Endothelial cell of umbilical vein (primary cell): Measurements from ENCODE around the gene DDX39A. TPM values are rescaled to one million over a fixed set of nuclear protein-coding genes. Genes with fewer than 3 reads are reported as not detected.

Source experiments
- BruUV-seq: library from RNA; stranded (reverse); fragments of 400-500 nt; replicated peaks from 2 replicates; lab custom pipeline; 2021; lab: Mats Ljungman, UMichigan
- CTCF ChIA-PET: fragments of 300-600, 350-600 bp; sonication (Branson Sonifier 250); formaldehyde crosslinking; loops from one replicate; lab custom pipeline; 2021; ENCODE audit warnings: antibody characterized with exemption, inconsistent platforms; lab: Charles Lee
- POLR2A ChIA-PET: fragments of 300-600, 350-600 bp; sonication (Branson Sonifier 250); formaldehyde crosslinking; loops from one replicate; lab custom pipeline; 2021; ENCODE audit warnings: antibody characterized with exemption, inconsistent platforms; lab: Charles Lee
- DNase-seq: peaks from one replicate; pipeline ENCODE4 v3.0.0-alpha.2; 2011; ENCODE audit warnings: low read depth, low spot score
- FAIRE-seq: peaks from 2 replicates; lab custom pipeline; 2011; peaks lifted over from hg19 to GRCh38; lab: Jason Lieb, UNC
- H2AFZ ChIP-seq: 2 replicates; pipeline ENCODE4 v1.6.0; 2012; ENCODE audit warnings: low read depth, low read length, control low read depth, inconsistent platforms
- H3K27ac ChIP-seq: 2 replicates; pipeline ENCODE4 v1.5.1; 2011; ENCODE audit warnings: low read depth, mild to moderate bottlenecking, control low read depth, low read length, moderate library complexity; ENCODE audit not compliant: insufficient read depth
- H3K27me3 ChIP-seq, 2 experiments: 2 replicates each; pipeline versions ENCODE4 v1.6.0 to v1.6.1; 2011; ENCODE audit warnings: low read length in 2 of 2, mixed read lengths in 1 of 2; ENCODE audit not compliant: control insufficient read depth in 2 of 2, insufficient read depth in 2 of 2
- H3K36me3 ChIP-seq, 2 experiments: 2 replicates in 1 of 2; 3 replicates in 1 of 2; pipeline ENCODE4 v1.5.1; 2011; ENCODE audit warnings: low read length in 2 of 2, mild to moderate bottlenecking in 1 of 2, moderate library complexity in 1 of 2; ENCODE audit not compliant: control insufficient read depth in 2 of 2, insufficient read depth in 2 of 2; ENCODE audit errors: extremely low read depth in 1 of 2
- H3K4me1 ChIP-seq: 3 replicates; pipeline ENCODE4 v1.5.1; 2011; ENCODE audit warnings: mild to moderate bottlenecking, low read length; ENCODE audit not compliant: control insufficient read depth, insufficient read depth; ENCODE audit errors: extremely low read depth
- H3K4me2 ChIP-seq: 2 replicates; pipeline ENCODE4 v1.6.1; 2011; ENCODE audit warnings: low read length, control low read depth, mixed read lengths; ENCODE audit not compliant: insufficient read depth
- H3K4me3 ChIP-seq, 3 experiments: fragments of 200-600 bp in 1 of 3; sonication (generic), shearing (Covaris generic) in 1 of 3; replicated peaks in 1 of 3; 2 replicates each; pipeline ENCODE4 v1.5.1; 2011 to 2016; ENCODE audit warnings: control low read depth in 3 of 3, low read length in 3 of 3, mild to moderate bottlenecking in 2 of 3, inconsistent platforms in 1 of 3, low read depth in 1 of 3, moderate library complexity in 1 of 3; ENCODE audit not compliant: insufficient read depth in 1 of 3
- H3K79me2 ChIP-seq: 2 replicates; pipeline ENCODE4 v1.6.0; 2012; ENCODE audit warnings: low read length, inconsistent platforms; ENCODE audit not compliant: control insufficient read depth, insufficient read depth
- H3K9ac ChIP-seq: replicated peaks from 2 replicates; pipeline ENCODE3; 2011; ENCODE audit warnings: low read length, control low read depth; ENCODE audit not compliant: insufficient read depth; ENCODE audit errors: extremely low read depth
- H3K9me1 ChIP-seq: replicated peaks from 3 replicates; pipeline ENCODE4 v1.6.0; 2011; ENCODE audit warnings: mild to moderate bottlenecking, low read length; ENCODE audit not compliant: control insufficient read depth, insufficient read depth; ENCODE audit errors: extremely low read depth
- H3K9me3 ChIP-seq: replicated peaks from 2 replicates; pipeline ENCODE4 v1.5.1; 2012; ENCODE audit warnings: low read length, inconsistent platforms; ENCODE audit not compliant: control insufficient read depth, insufficient read depth
- H4K20me1 ChIP-seq: replicated peaks from 2 replicates; pipeline ENCODE3; 2011; ENCODE audit warnings: mild to moderate bottlenecking, low read length; ENCODE audit not compliant: control insufficient read depth, insufficient read depth; ENCODE audit errors: extremely low read depth
- EZH2 ChIP-seq: IDR thresholded peaks from 2 replicates; pipeline ENCODE4 v1.6.1; 2012; ENCODE audit warnings: borderline replicate concordance, low read depth, mild to moderate bottlenecking, moderate library complexity, low read length, inconsistent platforms; ENCODE audit not compliant: severe bottlenecking
- FOS ChIP-seq: IDR thresholded peaks from 2 replicates; pipeline ENCODE4 v1.6.1; 2011; ENCODE audit warnings: mild to moderate bottlenecking, low read length, moderate library complexity, borderline replicate concordance; ENCODE audit not compliant: insufficient read depth
- GATA2 ChIP-seq: IDR thresholded peaks from 2 replicates; pipeline ENCODE4 v1.7.0; 2011; ENCODE audit warnings: low read depth, mild to moderate bottlenecking, moderate library complexity, mixed read lengths, low read length; ENCODE audit not compliant: insufficient read length, insufficient read depth
- JUN ChIP-seq: IDR thresholded peaks from 2 replicates; pipeline ENCODE4 v1.6.1; 2011; ENCODE audit warnings: borderline replicate concordance, low read depth; ENCODE audit not compliant: insufficient read length, insufficient read depth
- MYC ChIP-seq: IDR thresholded peaks from one replicate; pipeline ENCODE4 v1.6.1; 2011; ENCODE audit warnings: mild to moderate bottlenecking, low read depth, low read length
- POLR2A ChIP-seq: IDR thresholded peaks from 2 replicates; pipeline ENCODE4 v1.6.1; 2012; ENCODE audit warnings: low read depth, mild to moderate bottlenecking, control low read depth, low read length
- POLR2AphosphoS5 ChIP-seq: IDR thresholded peaks from 2 replicates; pipeline ENCODE4 v1.6.1; 2012; ENCODE audit warnings: low read depth, mild to moderate bottlenecking, control low read depth, low read length, moderate library complexity; ENCODE audit not compliant: insufficient read depth
- dilution Hi-C: fragments of 300-500 bp; cut with MboI; formaldehyde crosslinking; loops from one replicate; pipeline ENCODE4 v1.15.0; 2019; ENCODE audit warnings: low sequenced_read_pairs; ENCODE audit not compliant: extremely low pct_ligation_motif_present
- intact Hi-C: fragments of 100-400 bp; cut with micrococcal nuclease; formaldehyde crosslinking; loops from one replicate; pipeline ENCODE4 v1.10.0; 2022
- polyA plus RNA-seq, 4 experiments: library from polyadenylated mRNA; depleted of rRNA in 3 of 4; stranded (reverse) in 3 of 4; unstranded in 1 of 4; fragments of >200 nt; gene quantifications; 2 replicates each; pipeline versions ENCODE4 v1.2.1 to v1.2.3, GENCODE V29; 2011 to 2012; ENCODE audit warnings: missing spikeins in 1 of 4
- total RNA-seq: library from RNA; stranded (reverse); gene quantifications from 2 replicates; pipeline ENCODE4 v1.2.3, GENCODE V29; 2021
- TF ChIP-seq, protein P1 (sequence below): IDR thresholded peaks from 2 replicates; pipeline ENCODE4 v1.6.1; 2011; ENCODE audit not compliant: insufficient read depth, insufficient read length
- TF ChIP-seq, protein P2 (sequence below), 2 donors: IDR thresholded peaks; 1 replicate in 1 of 2; 2 replicates in 1 of 2; pipeline ENCODE4 v1.5.1; 2011; ENCODE audit warnings: low read length in 2 of 2, mild to moderate bottlenecking in 2 of 2, moderate library complexity in 2 of 2, control low read depth in 1 of 2, inconsistent platforms in 1 of 2, low read depth in 1 of 2; ENCODE audit not compliant: insufficient read depth in 1 of 2; ENCODE audit errors: extremely low read depth in 1 of 2

The DDX39A gene
- total and polyA plus RNA-seq, 2 donors (not counting 3 experiments of a cell fraction or from before 2014, with no cell fraction given): 157 to 158 TPM

- Histone ChIP-seq H3K4me1 (no peaks in the 10 kb centered on the region), H3K9me3 (no peaks in the 10 kb centered on the region), H4K20me1 (no peaks in the 10 kb centered on the region), H3K4me2 (no peak overlapping the region), H3K9me1 (no peaks in the 10 kb centered on the region), H3K27ac (no peak overlapping the region), H3K27me3 (no peaks in the 10 kb centered on the region), H3K79me2 (no peaks in the 10 kb centered on the region), H2AFZ (no peak overlapping the region), H3K36me3 (peaks cover 16 to 52% of the 10 kb centered on the region in 2 experiments), H3K9ac (no peak overlapping the region), H3K4me3 (no peak overlapping the region)
- intact Hi-C loops (loop anchor here (1.0 kb wide), 1 partner anchor 11 kb away; no protein-coding TSS in a partner anchor), dilution Hi-C loops (no loop called here)
- POLR2A ChIA-PET: no interaction called here
- TF ChIP-seq MYC (no peak), GATA2 (no peak), POLR2A (no peak), POLR2AphosphoS5 (no peak), JUN (no peak), EZH2 (no peak), FOS (no peak)
- TF ChIP-seq, protein P1, sequence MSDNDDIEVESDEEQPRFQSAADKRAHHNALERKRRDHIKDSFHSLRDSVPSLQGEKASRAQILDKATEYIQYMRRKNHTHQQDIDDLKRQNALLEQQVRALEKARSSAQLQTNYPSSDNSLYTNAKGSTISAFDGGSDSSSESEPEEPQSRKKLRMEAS: no peak
- TF ChIP-seq, protein P2, sequence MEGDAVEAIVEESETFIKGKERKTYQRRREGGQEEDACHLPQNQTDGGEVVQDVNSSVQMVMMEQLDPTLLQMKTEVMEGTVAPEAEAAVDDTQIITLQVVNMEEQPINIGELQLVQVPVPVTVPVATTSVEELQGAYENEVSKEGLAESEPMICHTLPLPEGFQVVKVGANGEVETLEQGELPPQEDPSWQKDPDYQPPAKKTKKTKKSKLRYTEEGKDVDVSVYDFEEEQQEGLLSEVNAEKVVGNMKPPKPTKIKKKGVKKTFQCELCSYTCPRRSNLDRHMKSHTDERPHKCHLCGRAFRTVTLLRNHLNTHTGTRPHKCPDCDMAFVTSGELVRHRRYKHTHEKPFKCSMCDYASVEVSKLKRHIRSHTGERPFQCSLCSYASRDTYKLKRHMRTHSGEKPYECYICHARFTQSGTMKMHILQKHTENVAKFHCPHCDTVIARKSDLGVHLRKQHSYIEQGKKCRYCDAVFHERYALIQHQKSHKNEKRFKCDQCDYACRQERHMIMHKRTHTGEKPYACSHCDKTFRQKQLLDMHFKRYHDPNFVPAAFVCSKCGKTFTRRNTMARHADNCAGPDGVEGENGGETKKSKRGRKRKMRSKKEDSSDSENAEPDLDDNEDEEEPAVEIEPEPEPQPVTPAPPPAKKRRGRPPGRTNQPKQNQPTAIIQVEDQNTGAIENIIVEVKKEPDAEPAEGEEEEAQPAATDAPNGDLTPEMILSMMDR (IDR thresholded peaks at IDR 0.05; ENCODE audit: extremely low read depth in 1 of 2, insufficient read depth in 1 of 2, low read depth in 1 of 2, low read length in 2 of 2): no peak
- FAIRE-seq (no peak), DNase-seq (no peak)
- no TSS peak for BruUV-seq
- CTCF ChIA-PET: interaction anchor here (1.0 to 1.3 kb wide), 2 partner anchors 17 to 21 kb away, joined by 3 to 6 read pairs; no protein-coding TSS in a partner anchor
Observed at GRCh38 chr19:14450876-14451275, 31.7 kb upstream of the DDX39A start.
